Measurements from ENCODE around the gene ADCY3.

DNA sequence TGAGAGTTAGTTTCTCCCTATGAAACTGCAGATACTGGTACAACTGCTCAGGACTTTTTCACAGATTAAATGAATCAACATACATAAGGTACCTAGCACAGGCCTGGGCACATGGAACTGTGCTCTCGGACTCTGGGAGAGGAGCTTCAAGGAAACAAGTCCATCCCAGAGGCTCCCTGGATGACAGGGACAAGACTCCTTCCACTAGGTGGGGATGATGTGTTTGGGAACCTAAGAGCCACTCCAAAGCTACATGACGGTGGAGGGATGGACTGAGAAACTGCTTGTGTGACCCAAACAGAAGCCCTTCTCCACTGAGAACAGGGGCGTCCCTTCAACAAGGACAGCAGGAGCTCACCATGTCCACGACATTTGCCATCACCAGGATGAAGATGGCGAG lies 89.7 kb downstream of the ADCY3 start:
- TF ChIP-seq POLR2AphosphoS5 (IDR thresholded peaks at IDR 0.05; ENCODE audit: low read depth, low read length) (no peak), POLR2A (IDR thresholded peaks at IDR 0.05; ENCODE audit: low read depth, low read length) (no peak)

Measured in GM12892 (cell line).